ENCODE measurements around the gene DNAJB14.

DNAJB14 gene

GRCh38 chr4:99847362-99847976 lies 98.9 kb downstream of the DNAJB14 start:
- no peak for TF ChIP-seq CTCF (IDR thresholded peaks at IDR 0.05; ENCODE audit: extremely low read depth, insufficient read depth, missing control alignments)
- in situ Hi-C loops (cut with MboI; ENCODE audit: low pct_unique_long_range_greater_than_20kb, low sequenced_read_pairs, unreplicated experiment): no loop called here
- DNase-seq (ENCODE audit: low spot score): peak; percentile 38

DNA sequence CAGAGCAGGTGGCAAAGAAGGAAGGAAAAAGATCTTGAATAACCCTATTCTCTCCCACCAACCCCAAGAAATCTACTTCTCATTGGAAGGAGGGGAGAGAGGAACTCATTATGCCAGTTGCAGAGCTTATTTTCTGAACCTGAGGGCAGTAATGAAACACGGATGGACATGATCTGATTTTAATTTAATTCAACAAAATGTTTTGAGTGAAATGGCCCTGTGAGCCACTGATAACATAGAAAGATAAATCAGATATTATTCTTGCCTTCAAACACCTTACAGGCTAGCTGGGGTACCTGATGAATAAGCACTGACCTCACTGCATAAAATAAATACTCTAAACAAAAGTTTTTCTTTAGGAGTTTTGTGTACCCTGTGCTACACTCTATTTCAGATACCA lies 99.5 kb downstream of the DNAJB14 start:
- TF ChIP-seq CTCF (IDR thresholded peaks at IDR 0.05; ENCODE audit: extremely low read depth, insufficient read depth, missing control alignments): no peak
- in situ Hi-C loops (cut with MboI; ENCODE audit: low pct_unique_long_range_greater_than_20kb, low sequenced_read_pairs, unreplicated experiment): no loop called here
- no peak for DNase-seq (ENCODE audit: low spot score)
